Fibroblast of lung (primary cell): Measurements from ENCODE around the gene UNC119B.

Experiments
- EZH2 ChIP-seq: IDR thresholded peaks from 2 replicates; pipeline ENCODE4 v1.5.1; 2012; ENCODE audit warnings: low read length, control low read depth, mild to moderate bottlenecking; ENCODE audit errors: missing control alignments
- TF ChIP-seq, protein P1 (sequence below), 2 donors: IDR thresholded peaks in 1 of 2; conservative IDR thresholded peaks in 1 of 2; 1 replicate in 1 of 2; 2 replicates in 1 of 2; pipeline ENCODE4 v1.5.1; 2011 to 2012; ENCODE audit warnings: low read length in 2 of 2, control low read depth in 1 of 2, inconsistent platforms in 1 of 2, low read depth in 1 of 2, mild to moderate bottlenecking in 1 of 2

DNA sequence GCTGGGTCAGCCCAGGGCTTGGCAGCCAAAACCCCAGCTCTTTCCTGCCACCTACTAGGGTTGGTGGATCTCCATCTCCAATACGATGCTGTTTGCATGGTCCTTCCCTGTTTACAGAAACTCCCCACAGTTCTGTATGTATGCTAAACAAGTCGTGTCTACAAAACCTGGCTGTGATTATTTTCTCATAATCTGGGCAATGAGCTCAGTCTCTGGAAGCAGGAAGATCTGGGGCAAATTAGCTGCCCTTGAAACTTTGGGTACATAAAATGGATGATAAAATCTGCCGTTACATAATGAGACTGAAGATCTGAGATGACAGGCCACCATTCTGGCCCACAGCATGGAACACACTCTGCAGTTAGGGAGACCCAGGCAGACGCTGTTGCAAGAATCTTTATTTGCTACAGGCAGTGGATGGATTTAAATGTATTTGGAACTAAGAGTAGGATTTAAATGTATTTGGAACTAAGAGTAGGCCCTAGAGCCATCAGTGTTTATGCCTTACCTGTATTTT lies 47.0 kb downstream of the UNC119B start:
- TF ChIP-seq, protein P1, sequence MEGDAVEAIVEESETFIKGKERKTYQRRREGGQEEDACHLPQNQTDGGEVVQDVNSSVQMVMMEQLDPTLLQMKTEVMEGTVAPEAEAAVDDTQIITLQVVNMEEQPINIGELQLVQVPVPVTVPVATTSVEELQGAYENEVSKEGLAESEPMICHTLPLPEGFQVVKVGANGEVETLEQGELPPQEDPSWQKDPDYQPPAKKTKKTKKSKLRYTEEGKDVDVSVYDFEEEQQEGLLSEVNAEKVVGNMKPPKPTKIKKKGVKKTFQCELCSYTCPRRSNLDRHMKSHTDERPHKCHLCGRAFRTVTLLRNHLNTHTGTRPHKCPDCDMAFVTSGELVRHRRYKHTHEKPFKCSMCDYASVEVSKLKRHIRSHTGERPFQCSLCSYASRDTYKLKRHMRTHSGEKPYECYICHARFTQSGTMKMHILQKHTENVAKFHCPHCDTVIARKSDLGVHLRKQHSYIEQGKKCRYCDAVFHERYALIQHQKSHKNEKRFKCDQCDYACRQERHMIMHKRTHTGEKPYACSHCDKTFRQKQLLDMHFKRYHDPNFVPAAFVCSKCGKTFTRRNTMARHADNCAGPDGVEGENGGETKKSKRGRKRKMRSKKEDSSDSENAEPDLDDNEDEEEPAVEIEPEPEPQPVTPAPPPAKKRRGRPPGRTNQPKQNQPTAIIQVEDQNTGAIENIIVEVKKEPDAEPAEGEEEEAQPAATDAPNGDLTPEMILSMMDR (conservative IDR thresholded peaks at IDR 0.05 in 1 of 2, IDR thresholded peaks at IDR 0.05 in 1 of 2; ENCODE audit: low read depth in 1 of 2, low read length in 2 of 2): no peak
- TF ChIP-seq EZH2: no peak
